ENCODE measurements around the gene ESPNL.

ESPNL gene

GRCh38 chr2:238083919-238084318 is 16.2 kb upstream of the ESPNL start:
- DNase-seq (ENCODE audit: low spot score) = peak; percentile 32

GRCh38 chr2:238084761-238085160 is 15.4 kb upstream of the ESPNL start:
- Histone ChIP-seq H3K27me3 (ENCODE audit: insufficient read depth, poor library complexity, severe bottlenecking) (no peaks in the 10 kb centered on the region), H3K4me1 (ENCODE audit: insufficient read depth, poor library complexity, severe bottlenecking) (no peaks in the 10 kb centered on the region), H3K9me3 (ENCODE audit: severe bottlenecking) (no peaks in the 10 kb centered on the region), H3K27ac (ENCODE audit: poor library complexity, severe bottlenecking) (no peak overlapping the region), H3K4me3 (ENCODE audit: severe bottlenecking) (no peak overlapping the region), H3K36me3 (ENCODE audit: low read depth) (peaks cover 38% of the 10 kb centered on the region)
- no peak for TF ChIP-seq CTCF (IDR thresholded peaks at IDR 0.05; ENCODE audit: poor library complexity, severe bottlenecking)
- ATAC-seq (ENCODE audit: low read depth) = no peak
- DNase-seq (ENCODE audit: low spot score) = no peak

More at GRCh38 chr2:238083919-238084318, 16.2 kb upstream of the ESPNL start:
- no peaks in the 10 kb centered on the region for H3K27me3 ChIP-seq (ENCODE audit: insufficient read depth, poor library complexity, severe bottlenecking)
- no peak overlapping the region for H3K27ac ChIP-seq (ENCODE audit: poor library complexity, severe bottlenecking)
- H3K36me3 ChIP-seq (ENCODE audit: low read depth) = peaks cover 41% of the 10 kb centered on the region
- H3K4me1 ChIP-seq (ENCODE audit: insufficient read depth, poor library complexity, severe bottlenecking) = no peaks in the 10 kb centered on the region
- no peak overlapping the region for H3K4me3 ChIP-seq (ENCODE audit: severe bottlenecking)
- no peak for TF ChIP-seq CTCF (IDR thresholded peaks at IDR 0.05; ENCODE audit: poor library complexity, severe bottlenecking)
- no peak for ATAC-seq (ENCODE audit: low read depth)
- H3K9me3 ChIP-seq (ENCODE audit: severe bottlenecking) = no peaks in the 10 kb centered on the region

- H3K36me3 ChIP-seq (ENCODE audit: low read depth) = peaks cover 31% of the 10 kb centered on the region
- H3K9me3 ChIP-seq (ENCODE audit: severe bottlenecking) = no peaks in the 10 kb centered on the region
- H3K27ac ChIP-seq (ENCODE audit: poor library complexity, severe bottlenecking) = no peak overlapping the region
- no peak overlapping the region for H3K4me3 ChIP-seq (ENCODE audit: severe bottlenecking)
- ATAC-seq (ENCODE audit: low read depth) = no peak
- no peak for DNase-seq (ENCODE audit: low spot score)
- no peaks in the 10 kb centered on the region for H3K4me1 ChIP-seq (ENCODE audit: insufficient read depth, poor library complexity, severe bottlenecking)
- no peak for TF ChIP-seq CTCF (IDR thresholded peaks at IDR 0.05; ENCODE audit: poor library complexity, severe bottlenecking)
- no peaks in the 10 kb centered on the region for H3K27me3 ChIP-seq (ENCODE audit: insufficient read depth, poor library complexity, severe bottlenecking)
These were observed 14.2 kb upstream of the ESPNL start for GRCh38 chr2:238085899-238086298.

- Histone ChIP-seq H3K27me3 (ENCODE audit: insufficient read depth, poor library complexity, severe bottlenecking) (no peaks in the 10 kb centered on the region), H3K4me3 (ENCODE audit: severe bottlenecking) (no peak overlapping the region), H3K36me3 (ENCODE audit: low read depth) (peaks cover 23% of the 10 kb centered on the region), H3K27ac (ENCODE audit: poor library complexity, severe bottlenecking) (no peak overlapping the region), H3K9me3 (ENCODE audit: severe bottlenecking) (no peaks in the 10 kb centered on the region), H3K4me1 (ENCODE audit: insufficient read depth, poor library complexity, severe bottlenecking) (no peaks in the 10 kb centered on the region)
- no peak for DNase-seq (ENCODE audit: low spot score)
- no peak for TF ChIP-seq CTCF (IDR thresholded peaks at IDR 0.05; ENCODE audit: poor library complexity, severe bottlenecking)
- ATAC-seq (ENCODE audit: low read depth) = no peak
These were observed 12.9 kb upstream of the ESPNL start for GRCh38 chr2:238087211-238087610.

- ATAC-seq (ENCODE audit: low read depth) (no peak), DNase-seq (ENCODE audit: low spot score) (peak; percentile 19)
- Histone ChIP-seq H3K27ac (ENCODE audit: poor library complexity, severe bottlenecking) (no peak overlapping the region), H3K36me3 (ENCODE audit: low read depth) (no peaks in the 10 kb centered on the region; the same call in 1 of the 2 replicates), H3K9me3 (ENCODE audit: severe bottlenecking) (no peaks in the 10 kb centered on the region), H3K4me1 (ENCODE audit: insufficient read depth, poor library complexity, severe bottlenecking) (no peaks in the 10 kb centered on the region), H3K27me3 (ENCODE audit: insufficient read depth, poor library complexity, severe bottlenecking) (no peaks in the 10 kb centered on the region), H3K4me3 (ENCODE audit: severe bottlenecking) (no peak overlapping the region)
- TF ChIP-seq CTCF (IDR thresholded peaks at IDR 0.05; ENCODE audit: poor library complexity, severe bottlenecking) = no peak
These were observed 9.3 kb upstream of the ESPNL start for GRCh38 chr2:238090887-238091286.
